Upper lobe of left lung (tissue), 6 donors: Measurements from ENCODE around the gene PTPRK. TPM values are rescaled to one million over a fixed set of nuclear protein-coding genes. Genes with fewer than 3 reads are reported as not detected.

Experiments used
- ATAC-seq, 2 donors: fragments of 200-7000 bp; cut with Tn5 transposase; one replicate each; pipeline ENCODE4 v1.9.1; 2022; ENCODE audit warnings: mild to moderate bottlenecking in 2 of 2, moderate library complexity in 2 of 2; ENCODE audit not compliant: low FRiP score in 2 of 2
- DNase-seq, 2 donors: peaks; one replicate each; pipeline ENCODE4 v3.0.0-alpha.2; 2019 to 2020
- H3K27ac ChIP-seq, 4 donors: fragments of 200-600 bp; sonication (generic); one replicate each; pipeline ENCODE4 v1.5.1; 2016 to 2019
- H3K27me3 ChIP-seq, 4 donors: fragments of 200-600 bp; sonication (generic); one replicate each; pipeline ENCODE4 v1.5.1; 2017 to 2019
- H3K36me3 ChIP-seq, 4 donors: fragments of 200-600 bp; sonication (generic); one replicate each; pipeline ENCODE4 v1.5.1; 2016 to 2019
- H3K4me1 ChIP-seq, 4 donors: fragments of 200-600 bp; sonication (generic); one replicate each; pipeline ENCODE4 v1.5.1; 2018 to 2019
- H3K4me3 ChIP-seq, 4 donors: fragments of 200-600 bp; sonication (generic); one replicate each; pipeline ENCODE4 v1.5.1; 2017 to 2019; ENCODE audit warnings: mild to moderate bottlenecking in 2 of 4, moderate library complexity in 1 of 4
- H3K9me3 ChIP-seq, 4 donors: fragments of 200-600 bp; sonication (generic); one replicate each; pipeline ENCODE4 v1.5.1; 2018 to 2019
- EP300 ChIP-seq, 4 donors: sonication (generic); formaldehyde crosslinking; IDR thresholded peaks; one replicate each; pipeline ENCODE4 v1.5.1; 2017; ENCODE audit warnings: antibody characterized with exemption in 4 of 4, control low read depth in 2 of 4
- POLR2A ChIP-seq, 4 donors: fragments of 450-650 bp; IDR thresholded peaks; one replicate each; pipeline ENCODE4 v1.5.1; 2016 to 2017; ENCODE audit warnings: antibody characterized with exemption in 4 of 4, mild to moderate bottlenecking in 2 of 4
- POLR2AphosphoS5 ChIP-seq, 2 donors: sonication (generic); formaldehyde crosslinking; IDR thresholded peaks; one replicate each; pipeline ENCODE4 v1.5.1; 2017; ENCODE audit warnings: antibody characterized with exemption in 2 of 2
- WGBS, 2 donors: methylation state at CpG; one replicate each; pipeline ENCODE4 v1.1.5; 2017 to 2018; 5-methylcytosine and 5-hydroxymethylcytosine counted together
- total RNA-seq, 6 donors: library from RNA; depleted of rRNA in 4 of 6; stranded (reverse); fragments of >200 nt in 4 of 6; gene quantifications; one replicate each; pipeline versions ENCODE4 v1.1.0 to v1.2.1, GENCODE V29; 2016 to 2021
- TF ChIP-seq, protein P1 (sequence below), 6 experiments: fragments of 450-650 bp in 4 of 6; fragments of 200-600 bp in 2 of 6; sonication (generic) in 2 of 6; IDR thresholded peaks; one replicate each; pipeline ENCODE4 v1.5.1; 2016 to 2019; ENCODE audit warnings: antibody characterized with exemption in 6 of 6
- donor health status: DM: no; HTN: no; CAD: no; lungs with moderate emphysema.
- donor health status: DM: no; HTN: yes; CAD: no; lungs with severe emphysema.

PTPRK gene
- total RNA-seq, 6 donors from 2014 or later = 42.7 to 97.4 (median 65.2) TPM

DNA sequence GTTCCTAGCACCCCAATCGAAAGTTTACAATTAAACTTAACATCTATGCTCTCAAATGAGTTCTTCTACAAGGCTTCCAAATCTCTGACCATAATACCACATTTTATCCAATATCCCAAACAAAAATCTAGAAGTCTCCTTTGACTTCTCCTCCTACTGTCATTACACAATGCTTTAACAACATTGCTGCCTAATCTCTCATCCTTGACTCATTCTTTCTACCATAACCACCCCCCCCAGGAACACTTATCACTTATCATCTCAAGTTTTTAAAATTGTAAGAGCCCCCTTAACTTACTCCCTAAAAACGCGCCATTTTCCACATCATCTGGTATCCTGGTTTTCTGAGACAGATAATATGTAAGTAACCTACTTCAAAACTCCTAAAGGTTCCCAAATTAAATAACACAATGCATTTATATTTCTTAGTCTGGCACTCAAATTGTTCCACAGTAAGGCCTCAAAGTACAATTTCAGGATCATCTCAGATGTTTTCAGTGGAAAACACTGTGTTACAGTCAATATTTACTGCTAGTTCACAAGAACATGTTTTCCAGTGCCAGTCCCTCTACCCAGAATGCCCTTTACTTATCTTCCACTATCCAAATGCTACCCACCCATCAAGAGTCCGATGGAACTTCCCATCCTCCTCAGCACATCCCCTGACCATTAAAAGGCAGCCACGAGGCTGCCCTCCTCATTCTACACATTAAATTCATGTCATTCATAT lies 311.4 kb downstream of the PTPRK start:
- Histone ChIP-seq H3K27ac (no peak overlapping the region), H3K36me3 (no peaks in the 10 kb centered on the region), H3K27me3 (no peaks in the 10 kb centered on the region), H3K4me1 (peaks cover 0 to 3% (median 0%) of the 10 kb centered on the region in 4 donors), H3K9me3 (no peaks in the 10 kb centered on the region), H3K4me3 (no peak overlapping the region)
- TF ChIP-seq POLR2A (IDR thresholded peaks at IDR 0.05) (no peak), EP300 (IDR thresholded peaks at IDR 0.05) (no peak), POLR2AphosphoS5 (IDR thresholded peaks at IDR 0.05) (no peak)
- TF ChIP-seq, protein P1, sequence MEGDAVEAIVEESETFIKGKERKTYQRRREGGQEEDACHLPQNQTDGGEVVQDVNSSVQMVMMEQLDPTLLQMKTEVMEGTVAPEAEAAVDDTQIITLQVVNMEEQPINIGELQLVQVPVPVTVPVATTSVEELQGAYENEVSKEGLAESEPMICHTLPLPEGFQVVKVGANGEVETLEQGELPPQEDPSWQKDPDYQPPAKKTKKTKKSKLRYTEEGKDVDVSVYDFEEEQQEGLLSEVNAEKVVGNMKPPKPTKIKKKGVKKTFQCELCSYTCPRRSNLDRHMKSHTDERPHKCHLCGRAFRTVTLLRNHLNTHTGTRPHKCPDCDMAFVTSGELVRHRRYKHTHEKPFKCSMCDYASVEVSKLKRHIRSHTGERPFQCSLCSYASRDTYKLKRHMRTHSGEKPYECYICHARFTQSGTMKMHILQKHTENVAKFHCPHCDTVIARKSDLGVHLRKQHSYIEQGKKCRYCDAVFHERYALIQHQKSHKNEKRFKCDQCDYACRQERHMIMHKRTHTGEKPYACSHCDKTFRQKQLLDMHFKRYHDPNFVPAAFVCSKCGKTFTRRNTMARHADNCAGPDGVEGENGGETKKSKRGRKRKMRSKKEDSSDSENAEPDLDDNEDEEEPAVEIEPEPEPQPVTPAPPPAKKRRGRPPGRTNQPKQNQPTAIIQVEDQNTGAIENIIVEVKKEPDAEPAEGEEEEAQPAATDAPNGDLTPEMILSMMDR (IDR thresholded peaks at IDR 0.05) = no peak
- DNase-seq (no peak), ATAC-seq (no peak)
- 80 to 83% methylated on average over 5 of the region's 5 CpGs for WGBS, 2 donors

DNA sequence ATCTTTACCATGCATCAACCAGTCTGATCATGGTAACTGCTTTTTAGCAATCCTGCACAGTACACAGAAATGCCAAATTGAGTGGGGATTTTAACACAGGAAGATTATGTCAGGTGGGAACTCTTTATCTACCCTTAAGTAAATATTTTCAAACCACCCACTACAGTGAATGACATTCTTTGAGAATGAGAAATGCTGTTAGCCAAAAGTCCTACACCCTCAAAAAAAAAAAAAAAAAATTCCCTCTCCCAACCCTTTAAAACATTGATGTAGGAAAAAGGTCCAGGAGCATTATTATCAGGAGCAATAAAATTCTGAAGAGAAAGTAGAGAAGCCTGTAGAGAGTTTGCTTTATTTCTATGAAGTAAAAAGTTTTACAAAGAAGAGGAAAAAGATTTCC lies 312.3 kb downstream of the PTPRK start:
- H3K36me3 ChIP-seq = no peaks in the 10 kb centered on the region
- ATAC-seq = no peak
- peaks cover 0 to 3% (median 0%) of the 10 kb centered on the region in 4 donors for H3K4me1 ChIP-seq
- no peaks in the 10 kb centered on the region for H3K9me3 ChIP-seq
- no peak for DNase-seq
- TF ChIP-seq POLR2AphosphoS5 (IDR thresholded peaks at IDR 0.05) (no peak), POLR2A (IDR thresholded peaks at IDR 0.05) (no peak), EP300 (IDR thresholded peaks at IDR 0.05) (no peak)
- TF ChIP-seq, protein P1 (IDR thresholded peaks at IDR 0.05) = no peak
- H3K27ac ChIP-seq = no peak overlapping the region
- H3K4me3 ChIP-seq = no peak overlapping the region
- H3K27me3 ChIP-seq = no peaks in the 10 kb centered on the region

DNA sequence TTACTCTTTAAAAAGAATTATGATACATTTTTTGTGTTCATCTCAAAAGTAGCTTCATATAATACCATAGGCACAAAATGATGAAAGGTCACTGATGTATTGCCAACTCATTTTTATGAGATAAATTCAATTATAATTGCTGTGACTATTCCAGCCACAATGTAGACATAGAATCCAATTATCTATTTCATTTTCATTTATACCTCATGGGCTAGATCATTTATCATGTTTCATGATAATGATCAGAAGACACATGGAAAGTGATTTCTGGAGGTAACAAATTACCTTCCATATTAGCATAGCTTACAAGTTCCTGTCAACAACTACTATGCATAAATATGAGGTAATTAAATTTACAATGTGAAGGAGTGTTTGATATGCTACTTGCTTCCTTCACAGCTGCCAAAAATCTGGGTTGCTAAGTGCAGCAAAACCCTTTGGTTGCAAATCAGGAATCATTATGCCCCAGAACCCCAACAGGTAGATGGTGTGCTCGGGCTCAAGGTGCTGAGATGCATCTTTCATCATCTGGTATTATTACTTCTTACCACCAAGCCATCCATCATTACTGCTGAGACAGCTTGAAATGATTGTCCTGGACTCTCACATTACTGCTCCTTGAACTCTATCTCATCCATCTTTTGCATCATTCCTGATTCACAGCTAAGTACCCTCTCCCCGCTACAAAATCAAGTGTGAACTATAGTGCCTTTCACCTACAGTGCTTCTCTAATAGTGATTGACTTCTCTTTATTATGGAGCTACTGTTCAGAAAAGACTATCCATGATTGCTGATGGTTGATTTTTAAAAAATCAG lies 313.6 kb downstream of the PTPRK start:
- Histone ChIP-seq H3K27ac (no peak overlapping the region), H3K27me3 (no peaks in the 10 kb centered on the region), H3K9me3 (no peaks in the 10 kb centered on the region), H3K36me3 (no peaks in the 10 kb centered on the region), H3K4me3 (no peak overlapping the region), H3K4me1 (peaks cover 0 to 3% (median 0%) of the 10 kb centered on the region in 4 donors)
- 88 to 97% methylated on average over 2 of the region's 2 CpGs for WGBS, 2 donors
- no peak for ATAC-seq
- TF ChIP-seq, protein P1 (IDR thresholded peaks at IDR 0.05) = no peak
- TF ChIP-seq EP300 (IDR thresholded peaks at IDR 0.05) (no peak), POLR2A (IDR thresholded peaks at IDR 0.05) (no peak), POLR2AphosphoS5 (IDR thresholded peaks at IDR 0.05) (no peak)
- DNase-seq = no peak

DNA sequence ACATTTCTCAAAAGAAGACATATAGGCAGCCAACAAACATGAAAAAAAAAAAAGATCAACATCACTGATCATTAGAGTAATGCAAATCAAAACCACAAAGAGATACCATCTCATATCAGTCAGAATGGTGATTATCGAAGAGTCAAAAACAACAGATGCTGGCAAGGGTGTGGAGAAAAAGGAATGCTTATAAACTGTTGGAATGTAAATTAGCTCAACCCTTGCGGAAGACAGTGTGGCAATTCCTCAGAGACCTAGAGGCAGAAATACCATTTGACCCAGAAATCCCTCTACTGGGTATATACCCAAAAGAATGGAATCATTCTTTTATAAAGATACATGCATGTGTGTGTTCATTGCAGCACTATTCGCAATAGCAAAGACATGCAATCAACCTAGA lies 315.8 kb downstream of the PTPRK start:
- H3K27me3 ChIP-seq = no peaks in the 10 kb centered on the region
- no peak overlapping the region for H3K27ac ChIP-seq
- H3K4me1 ChIP-seq = peaks cover 0 to 3% (median 0%) of the 10 kb centered on the region in 4 donors
- H3K4me3 ChIP-seq = no peak overlapping the region
- no peak for ATAC-seq
- no peak for DNase-seq
- H3K36me3 ChIP-seq = no peaks in the 10 kb centered on the region
- no peaks in the 10 kb centered on the region for H3K9me3 ChIP-seq
- TF ChIP-seq EP300 (IDR thresholded peaks at IDR 0.05) (no peak), POLR2A (IDR thresholded peaks at IDR 0.05) (no peak), POLR2AphosphoS5 (IDR thresholded peaks at IDR 0.05) (no peak)
- TF ChIP-seq, protein P1 (IDR thresholded peaks at IDR 0.05) = no peak
- 87 to 92% methylated on average over 3 of the region's 3 CpGs for WGBS, 2 donors
